Measurements from ENCODE around the gene PPM1H. TPM values are rescaled to one million over a fixed set of nuclear protein-coding genes. Genes with fewer than 3 reads are reported as not detected.
A peak's percentile ranks its signal among the peaks of the same experiment; 100 is the strongest.

Gene PPM1H
- total and polyA plus RNA-seq, 2 donors (not counting 1 experiment from before 2014, with no cell fraction given) = 0.01 TPM; not detected in 1

GRCh38 chr12:62799126-62799736, 135.7 kb downstream of the PPM1H start:
- no peaks in the 10 kb centered on the region for H3K4me1 ChIP-seq (ENCODE audit: control insufficient read depth in 2 of 2, insufficient read depth in 2 of 2, low read length in 2 of 2)
- H3K9me3 Mint-ChIP-seq (ENCODE audit: insufficient read depth) = no peaks in the 10 kb centered on the region
- H2AFZ ChIP-seq (ENCODE audit: insufficient read depth, low read depth, low read length, poor library complexity, severe bottlenecking) = no peak overlapping the region
- intact Hi-C loops (cut with micrococcal nuclease) = loop anchor here (1.0 kb wide), 1 partner anchor 361 kb away; no protein-coding TSS in a partner anchor
- no peaks in the 10 kb centered on the region for H3K36me3 ChIP-seq (replicated peaks in 1 of 2; ENCODE audit: control extremely low read depth in 1 of 2, control insufficient read depth in 1 of 2, extremely low read depth in 1 of 2, insufficient read depth in 2 of 2, low read length in 1 of 2)
- no peaks in the 10 kb centered on the region for H3K27me3 Mint-ChIP-seq
- no peak overlapping the region for H3K9ac ChIP-seq (ENCODE audit: low read length)
- TF ChIP-seq CTCF (IDR thresholded peaks at IDR 0.05) (peak; percentile 98), EZH2 (IDR thresholded peaks at IDR 0.05; ENCODE audit: borderline replicate concordance, insufficient read depth, low read depth, low read length, poor library complexity, severe bottlenecking) (no peak)
- ChIA-PET POLR2A (no interaction called here), CTCF (interaction anchor here (0.6 to 12.0 kb wide), 18 partner anchors 8 to 363 kb away, joined by 3 to 349 read pairs (median 4); no protein-coding TSS in a partner anchor)
- H3K27ac Mint-ChIP-seq = no peak overlapping the region
- H3K79me2 ChIP-seq (ENCODE audit: control insufficient read depth, insufficient read depth, low read length) = no peaks in the 10 kb centered on the region
- WGBS (ENCODE audit: insufficient coverage) = no CpG with 5 or more reads among the region's 2 CpGs
- H3K9me3 ChIP-seq (ENCODE audit: control extremely low read depth in 1 of 3, control insufficient read depth in 2 of 3, insufficient read depth in 1 of 3, low read length in 2 of 3) = no peaks in the 10 kb centered on the region
- H3K27ac ChIP-seq (ENCODE audit: low read length in 2 of 2) = no peak overlapping the region
- no peaks in the 10 kb centered on the region for H3K4me1 Mint-ChIP-seq
- H3K27me3 ChIP-seq (replicated peaks in 1 of 4; ENCODE audit: control extremely low read depth in 1 of 4, control insufficient read depth in 3 of 4, insufficient read depth in 4 of 4, low read length in 3 of 4) = no peaks in the 10 kb centered on the region
- H3K4me2 ChIP-seq (replicated peaks; ENCODE audit: low read depth, low read length, poor library complexity, severe bottlenecking) = no peak overlapping the region
- H3K4me3 ChIP-seq (ENCODE audit: control extremely low read depth in 1 of 5, extremely low read depth in 1 of 5, insufficient read depth in 1 of 5, low read depth in 2 of 5, low read length in 4 of 5) = no peak overlapping the region
- no peak overlapping the region for H3K4me3 Mint-ChIP-seq
- ATAC-seq (ENCODE audit: low read depth) = peak; percentile 80
- DNase-seq = peak; percentile 68
- no peaks in the 10 kb centered on the region for H4K20me1 ChIP-seq (ENCODE audit: control insufficient read depth, insufficient read depth, low read length, poor library complexity, severe bottlenecking)

- H3K9me3 Mint-ChIP-seq (ENCODE audit: insufficient read depth) = no peaks in the 10 kb centered on the region
- no peaks in the 10 kb centered on the region for H3K27me3 Mint-ChIP-seq
- no peak for TF ChIP-seq EZH2 (IDR thresholded peaks at IDR 0.05; ENCODE audit: borderline replicate concordance, insufficient read depth, low read depth, low read length, poor library complexity, severe bottlenecking)
- TF ChIP-seq CTCF (IDR thresholded peaks at IDR 0.05) = peak; percentile 42
- Histone ChIP-seq H3K27ac (ENCODE audit: low read length in 2 of 2) (no peak overlapping the region), H3K4me3 (ENCODE audit: control extremely low read depth in 1 of 5, extremely low read depth in 1 of 5, insufficient read depth in 1 of 5, low read depth in 2 of 5, low read length in 4 of 5) (no peak overlapping the region), H3K36me3 (replicated peaks in 1 of 2; ENCODE audit: control extremely low read depth in 1 of 2, control insufficient read depth in 1 of 2, extremely low read depth in 1 of 2, insufficient read depth in 2 of 2, low read length in 1 of 2) (no peaks in the 10 kb centered on the region), H3K27me3 (replicated peaks in 1 of 4; ENCODE audit: control extremely low read depth in 1 of 4, control insufficient read depth in 3 of 4, insufficient read depth in 4 of 4, low read length in 3 of 4) (no peaks in the 10 kb centered on the region), H3K4me1 (ENCODE audit: control insufficient read depth in 2 of 2, insufficient read depth in 2 of 2, low read length in 2 of 2) (no peaks in the 10 kb centered on the region), H3K9ac (ENCODE audit: low read length) (no peak overlapping the region), H4K20me1 (ENCODE audit: control insufficient read depth, insufficient read depth, low read length, poor library complexity, severe bottlenecking) (no peaks in the 10 kb centered on the region), H3K4me2 (replicated peaks; ENCODE audit: low read depth, low read length, poor library complexity, severe bottlenecking) (no peak overlapping the region), H3K9me3 (ENCODE audit: control extremely low read depth in 1 of 3, control insufficient read depth in 2 of 3, insufficient read depth in 1 of 3, low read length in 2 of 3) (no peaks in the 10 kb centered on the region), H3K79me2 (ENCODE audit: control insufficient read depth, insufficient read depth, low read length) (no peaks in the 10 kb centered on the region), H2AFZ (ENCODE audit: insufficient read depth, low read depth, low read length, poor library complexity, severe bottlenecking) (no peak overlapping the region)
- ChIA-PET CTCF (interaction anchor here (0.6 to 12.0 kb wide), 37 partner anchors 9 to 448 kb away, joined by 3 to 349 read pairs (median 4); no protein-coding TSS in a partner anchor), POLR2A (no interaction called here)
- ATAC-seq (ENCODE audit: low read depth) = no peak
- no peak overlapping the region for H3K4me3 Mint-ChIP-seq
- WGBS (ENCODE audit: insufficient coverage) = 44% methylated on average over 1 of the region's 1 CpG
- H3K27ac Mint-ChIP-seq = no peak overlapping the region
- no peak for DNase-seq
- intact Hi-C loops (cut with micrococcal nuclease) = loop anchor here (1.0 to 5.0 kb wide), 2 partner anchors 213 to 532 kb away; partner anchors contain the start of gene USP15
- H3K4me1 Mint-ChIP-seq = no peaks in the 10 kb centered on the region
Observed at GRCh38 chr12:62794218-62794583, 140.7 kb downstream of the PPM1H start.

Data from B cell (primary cell).